HG02623 (cell line): ENCODE results near the gene SH3RF2.
"Not testable (repeated sequence)": the region's sequence is repeated elsewhere in the genome, so short reads cannot be mapped to it uniquely, and the experiment has no call there.

Source experiments
- ATAC-seq: cut with Tn5 transposase; IDR thresholded peaks from one replicate; pipeline ENCODE4 v1.9.1; 2021; ENCODE audit warnings: moderate library complexity; ENCODE audit not compliant: unreplicated experiment

The SH3RF2 gene

GRCh38 chr5:146005264-146005663, 68.9 kb downstream of the SH3RF2 start:
- no peak for ATAC-seq

GRCh38 chr5:146005723-146006122, 69.3 kb downstream of the SH3RF2 start:
- ATAC-seq, result no peak

- ATAC-seq, result no peak
These were observed 70.3 kb downstream of the SH3RF2 start for GRCh38 chr5:146006470-146007190.

DNA sequence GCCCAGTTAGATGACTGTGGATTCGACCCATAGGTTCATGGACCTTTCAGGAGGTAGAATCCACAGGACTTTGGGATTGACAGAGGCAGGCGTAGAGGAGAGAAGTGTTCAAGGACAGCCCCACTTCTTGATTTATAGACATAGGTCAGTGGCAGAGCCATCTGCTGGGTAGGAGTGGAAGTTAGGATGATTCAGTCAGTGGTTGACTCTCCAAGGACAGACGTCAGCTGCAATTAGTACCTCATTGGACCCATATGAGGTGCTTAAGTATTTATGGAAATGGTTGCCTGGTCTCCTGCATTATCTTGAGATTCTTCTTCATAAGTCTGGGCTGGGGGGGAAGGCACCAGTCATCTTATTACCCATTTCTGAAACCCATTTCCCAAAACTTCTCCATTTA, 70.9 kb downstream of the SH3RF2 start:
- ATAC-seq, result no peak

GRCh38 chr5:146007989-146008388, 71.6 kb downstream of the SH3RF2 start:
- ATAC-seq, result no peak

- ATAC-seq, result no peak
These were observed 72.6 kb downstream of the SH3RF2 start for GRCh38 chr5:146009020-146009419.

GRCh38 chr5:146010447-146010846, 74.1 kb downstream of the SH3RF2 start:
- not testable (repeated sequence) for ATAC-seq

DNA sequence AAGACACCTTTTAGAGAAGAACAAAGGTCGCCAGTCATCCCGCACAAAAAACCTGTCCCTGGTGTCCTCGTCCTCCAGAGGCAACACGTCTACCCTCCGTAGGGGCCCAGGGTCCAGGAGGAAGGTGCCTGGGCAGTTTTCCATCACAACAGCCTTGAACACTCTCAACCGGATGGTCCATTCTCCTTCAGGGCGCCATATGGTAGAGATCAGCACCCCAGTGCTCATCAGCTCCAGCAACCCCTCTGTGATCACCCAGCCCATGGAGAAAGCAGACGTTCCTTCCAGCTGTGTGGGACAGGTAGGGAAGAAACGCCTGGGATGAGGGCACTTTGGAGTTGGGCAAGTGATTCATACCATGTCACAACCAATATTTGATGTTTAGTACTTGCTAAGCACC, 77.4 kb downstream of the SH3RF2 start:
- ATAC-seq, result no peak

DNA sequence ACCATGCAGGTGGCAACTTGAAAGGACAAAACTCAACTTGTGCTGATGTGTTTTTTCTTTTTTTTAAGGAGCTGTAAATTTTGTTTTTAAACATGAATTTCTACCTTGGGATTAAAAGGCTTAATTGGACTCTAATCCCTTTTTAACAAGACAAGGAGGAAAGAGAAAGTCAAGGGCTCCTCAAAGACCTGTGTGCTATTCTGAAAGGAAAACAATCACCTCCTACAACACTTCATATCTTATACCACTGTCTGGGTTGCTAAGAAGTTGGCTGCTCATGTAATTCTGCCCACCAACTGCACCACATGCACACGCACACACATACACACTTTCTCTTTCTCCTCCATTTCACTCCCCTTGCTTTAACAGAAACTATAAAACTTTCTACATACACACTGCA, 78.6 kb downstream of the SH3RF2 start:
- no peak for ATAC-seq

DNA sequence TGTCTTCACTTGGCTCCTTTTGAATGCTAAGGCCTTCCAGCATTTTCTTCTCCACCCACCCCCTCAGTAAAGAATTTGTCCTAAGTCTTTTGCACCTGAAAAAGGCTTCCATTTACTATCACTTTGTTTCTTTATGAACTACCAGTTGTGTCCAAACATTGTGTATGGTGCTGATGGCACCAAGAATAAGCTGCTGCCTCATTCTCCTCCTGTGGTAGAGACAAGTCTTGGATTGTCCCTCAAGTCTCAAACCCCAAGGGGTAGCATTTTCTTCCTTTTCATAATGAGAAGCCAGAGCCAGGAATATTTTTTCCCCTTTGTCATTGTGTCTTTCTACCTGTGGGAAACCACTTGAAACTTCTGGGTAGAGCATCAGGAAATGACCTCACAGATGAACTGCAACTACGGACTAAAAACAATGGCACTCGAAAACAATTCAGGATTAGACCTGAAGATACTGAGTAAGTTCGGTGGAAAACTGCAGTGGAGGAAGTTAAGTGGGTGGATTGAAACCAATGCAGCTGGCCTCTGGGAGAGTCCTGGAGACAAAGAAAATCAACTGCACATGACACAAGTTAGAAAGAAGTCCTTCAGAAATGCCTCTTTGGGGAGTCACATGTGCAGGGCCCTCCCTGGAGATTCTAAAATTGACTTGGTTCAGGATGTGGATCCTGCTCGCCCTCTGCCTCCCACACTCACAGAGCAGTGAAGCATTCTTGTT, 80.5 kb downstream of the SH3RF2 start:
- ATAC-seq, result no peak

DNA sequence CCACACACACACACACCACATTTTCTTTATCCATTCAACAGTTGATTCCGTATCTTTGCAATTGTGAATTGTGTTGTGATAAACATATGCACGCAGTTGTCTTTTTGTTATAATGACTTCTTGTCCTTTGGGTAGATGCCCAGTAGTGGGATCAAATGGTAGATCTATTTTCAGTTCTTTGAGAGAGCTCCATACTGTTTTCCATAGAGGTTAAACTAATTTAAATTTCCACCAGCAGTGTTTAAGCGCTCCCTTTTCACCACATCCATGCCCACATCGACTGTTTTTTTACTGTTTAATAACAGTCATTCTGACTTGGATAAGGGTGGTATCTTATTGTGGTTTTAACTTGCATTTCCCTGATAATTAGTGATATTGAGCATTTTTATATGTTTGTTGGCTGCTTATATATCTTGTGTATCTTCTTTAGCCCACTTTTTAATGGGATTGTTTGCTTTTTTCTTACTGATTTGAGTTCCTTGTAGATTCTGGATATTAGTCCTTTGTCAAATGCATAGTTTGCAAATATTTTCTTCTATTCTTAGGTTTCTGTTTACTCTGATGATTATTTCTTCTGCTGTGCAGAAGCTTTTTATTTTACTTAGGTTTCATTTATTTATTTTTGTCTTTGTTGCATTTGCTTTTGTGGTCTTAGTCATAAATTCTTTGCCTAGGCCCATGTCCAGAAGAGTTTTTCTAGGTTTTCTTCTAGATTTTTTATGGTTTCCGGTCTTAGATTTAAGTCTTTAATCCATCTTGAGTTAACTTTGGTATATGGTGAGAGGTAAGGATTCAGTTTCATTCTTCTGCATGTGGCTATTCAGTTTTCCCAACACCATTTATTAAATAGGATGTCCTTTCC, 82.4 kb downstream of the SH3RF2 start:
- no peak for ATAC-seq

DNA sequence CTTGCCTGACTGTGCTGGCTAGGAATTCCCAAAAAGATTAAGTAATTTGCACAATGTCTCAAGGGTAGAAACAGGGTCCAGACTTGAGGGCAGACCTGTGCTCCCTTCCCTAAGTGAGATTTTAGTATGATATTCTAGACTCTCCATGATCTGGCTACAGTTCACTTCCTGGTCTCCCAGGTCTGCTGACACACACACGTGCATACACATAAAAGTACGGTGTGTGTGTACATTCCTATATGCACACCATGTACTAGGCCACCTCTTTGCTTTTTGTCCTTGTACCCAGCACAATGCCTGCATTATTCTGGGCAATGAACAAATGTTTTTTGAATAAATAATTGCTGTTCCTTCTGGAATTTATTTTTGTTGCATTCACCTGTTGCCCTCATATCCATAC, 83.7 kb downstream of the SH3RF2 start:
- no peak for ATAC-seq

GRCh38 chr5:146024034-146024433, 87.7 kb downstream of the SH3RF2 start:
- no peak for ATAC-seq

DNA sequence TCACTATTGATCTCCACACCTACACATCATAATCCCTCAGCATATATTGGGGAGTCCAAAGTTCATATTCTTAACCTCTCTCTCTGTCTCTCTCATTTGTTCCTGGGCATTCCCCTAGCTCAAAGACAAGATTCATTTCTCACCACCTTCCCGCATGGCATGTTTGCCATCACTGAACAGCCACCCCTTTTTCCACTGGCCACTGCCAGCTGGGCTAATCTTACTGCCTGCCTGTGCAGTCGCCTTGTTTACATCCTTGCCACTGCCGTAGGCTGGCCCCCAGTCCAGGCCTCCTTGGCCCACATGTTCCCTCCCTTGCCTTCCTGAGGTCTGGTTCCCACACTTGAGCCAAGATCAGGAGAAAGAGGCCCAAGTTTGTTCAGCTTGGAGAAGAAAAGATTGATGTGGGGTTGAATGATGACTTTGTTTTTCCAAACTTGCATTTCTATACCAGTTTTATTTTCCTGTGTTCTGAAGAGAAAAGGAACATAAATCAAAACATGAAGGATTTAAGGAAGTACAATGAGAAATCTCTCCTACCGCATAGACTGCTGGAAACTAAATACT, 88.8 kb downstream of the SH3RF2 start:
- no peak for ATAC-seq

DNA sequence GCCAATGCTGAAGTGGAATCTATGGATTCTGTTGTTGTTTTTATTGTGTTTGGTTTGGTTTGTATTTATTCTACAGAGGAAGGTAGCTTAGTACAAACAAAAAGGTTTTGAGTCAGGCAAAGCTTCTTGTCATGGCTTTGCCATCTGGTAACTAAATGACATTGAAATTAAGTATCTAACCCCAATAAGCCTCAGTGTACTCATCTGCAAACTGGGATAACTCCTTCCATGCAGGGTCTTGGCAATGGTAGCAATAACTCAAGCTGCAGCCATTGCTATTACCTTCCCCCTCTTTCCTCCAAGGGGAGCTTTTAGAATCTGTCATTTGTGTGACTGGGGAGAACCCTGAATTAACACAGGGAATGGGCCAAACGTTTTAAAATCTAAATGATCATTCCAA, 89.3 kb downstream of the SH3RF2 start:
- ATAC-seq, result no peak

- no peak for ATAC-seq
These were observed 90.1 kb downstream of the SH3RF2 start for GRCh38 chr5:146026307-146027010.

DNA sequence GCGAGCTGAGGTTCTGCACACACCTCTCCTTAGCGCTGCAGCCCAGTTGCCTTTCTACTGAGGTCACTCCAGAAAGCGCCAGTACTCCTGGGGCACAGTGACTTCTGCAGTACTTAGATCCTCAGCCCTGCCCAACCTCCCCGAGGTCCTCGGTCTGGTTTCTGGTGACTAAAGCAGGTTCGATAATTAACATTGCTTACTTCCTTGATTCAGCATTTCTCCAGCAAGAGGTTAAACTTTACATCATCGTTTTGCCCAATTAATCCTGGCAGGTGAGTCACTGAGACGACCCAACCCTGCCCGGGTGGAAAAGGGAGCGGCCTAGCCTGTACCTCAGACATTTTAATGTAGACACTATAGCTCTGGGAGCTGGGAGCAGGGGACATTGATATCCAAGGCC, 91.4 kb downstream of the SH3RF2 start:
- no peak for ATAC-seq

DNA sequence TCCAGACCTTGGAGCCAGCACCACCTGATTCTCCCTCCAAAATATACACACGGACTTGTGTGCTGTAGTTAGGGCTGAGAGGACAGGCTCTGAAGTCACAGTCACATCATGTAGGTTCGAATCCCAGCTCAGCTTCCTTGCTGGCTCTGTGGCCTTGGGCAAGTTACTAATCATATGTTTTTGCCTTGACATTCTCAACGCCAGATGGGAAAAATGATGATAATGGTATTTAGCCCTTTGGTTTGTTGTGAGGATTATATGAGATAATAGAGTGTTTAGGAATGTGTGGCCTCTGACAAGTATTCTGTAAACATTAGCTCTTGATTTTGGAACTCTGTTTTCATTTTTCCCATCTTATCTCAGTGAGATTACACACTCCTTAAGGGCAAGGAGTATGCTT, 96.5 kb downstream of the SH3RF2 start:
- no peak for ATAC-seq

DNA sequence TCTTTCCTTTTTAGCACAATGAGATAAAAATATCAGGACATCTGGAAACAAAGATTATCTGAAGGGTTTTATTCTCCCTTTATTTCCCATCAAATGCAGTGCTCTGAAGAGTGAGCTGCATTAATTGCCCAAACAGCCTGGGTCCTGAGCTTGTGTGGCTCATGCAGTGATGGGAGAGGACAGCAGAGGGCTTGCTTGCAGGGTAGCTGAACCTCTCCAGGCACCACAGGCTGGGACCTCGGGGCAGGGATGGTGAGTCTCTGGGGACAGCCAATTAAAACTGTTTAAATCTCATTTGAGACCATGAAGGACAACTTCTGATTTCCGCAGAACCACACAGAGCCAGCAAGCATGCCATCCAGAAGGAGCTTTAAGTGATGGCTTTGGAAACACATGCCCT, 97.7 kb downstream of the SH3RF2 start:
- ATAC-seq, result no peak

DNA sequence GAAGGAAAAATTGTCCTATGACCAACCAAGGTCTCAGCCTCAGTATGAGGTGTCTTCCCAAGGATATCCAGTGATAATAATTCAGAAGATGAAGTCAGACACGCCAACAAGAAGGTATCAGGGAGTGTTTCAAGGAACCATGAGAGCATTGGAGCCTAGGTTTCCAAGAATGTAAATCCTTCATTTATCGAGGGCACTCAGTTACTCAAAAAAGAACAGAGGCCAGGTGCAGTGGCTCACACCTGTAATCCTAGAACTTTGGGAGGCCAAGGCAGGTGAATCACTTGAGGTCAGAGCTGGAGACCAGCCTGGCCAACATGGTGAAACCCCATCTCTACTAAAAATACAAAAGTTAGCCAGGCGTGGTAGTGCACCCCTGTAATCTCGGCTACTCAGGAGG, 98.2 kb downstream of the SH3RF2 start:
- no peak for ATAC-seq

- ATAC-seq, result no peak
These were observed 103.0 kb downstream of the SH3RF2 start for GRCh38 chr5:146039420-146039819.
